GM23248 (cell line): Measurements from ENCODE around the gene MACROD2.

Experiments used
- EZH2 ChIP-seq: fragments of 200-600 bp; sonication (generic); IDR thresholded peaks from 2 replicates; pipeline ENCODE4 v1.6.1; 2018; ENCODE audit warnings: antibody characterized with exemption, mild to moderate bottlenecking; ENCODE audit not compliant: insufficient read depth, poor library complexity, severe bottlenecking
- EZH2phosphoT487 ChIP-seq: fragments of 200-600 bp; sonication (generic); IDR thresholded peaks from 2 replicates; pipeline ENCODE4 v1.6.1; 2018; ENCODE audit warnings: antibody characterized with exemption, moderate library complexity, mild to moderate bottlenecking, low read depth; ENCODE audit not compliant: insufficient read depth

- TF ChIP-seq EZH2 (no peak), EZH2phosphoT487 (no peak)
Measured at GRCh38 chr20:14559612-14560011, 564.3 kb downstream of the MACROD2 start.
